K562 (cell line): Measurements from ENCODE around the gene BORCS5. TPM values are rescaled to one million over a fixed set of nuclear protein-coding genes. Genes with fewer than 3 reads are reported as not detected.
"Not testable (repeated sequence)": the region's sequence is repeated elsewhere in the genome, so short reads cannot be mapped to it uniquely, and the experiment has no call there.

Source experiments
- ATAC-seq: fragments of 200-7000 bp; cut with Tn5 transposase; 3 replicates; pipeline ENCODE4 v1.9.1; 2020; ENCODE audit warnings: moderate library complexity
- BruUV-seq: library from RNA; stranded (reverse); fragments of 400-500 nt; replicated peaks from 2 replicates; lab custom pipeline; 2021; lab: Mats Ljungman, UMichigan
- CTCF ChIA-PET: fragments of 300-600 bp; formaldehyde crosslinking; extraction: SDS; loops from one replicate; lab custom pipeline; 2021; ENCODE audit warnings: low intra/inter-chr PET ratio; lab: Yijun Ruan, JAX
- POLR2A ChIA-PET: fragments of 300-600, 350-650 bp; sonication (Branson Sonifier 250); formaldehyde crosslinking; extraction: SDS; loops from one replicate; lab custom pipeline; 2021; ENCODE audit warnings: antibody characterized with exemption, inconsistent platforms; lab: Yijun Ruan, JAX
- DNase-seq, 4 experiments: peaks; one replicate each; pipeline versions ENCODE4 v3.0.0 to v3.0.0-alpha.2; 2011 to 2018; ENCODE audit warnings: low spot score in 3 of 4, mixed read lengths in 3 of 4; ENCODE audit errors: extremely low read depth in 1 of 4
- FAIRE-seq: peaks from 2 replicates; lab custom pipeline; 2011; peaks lifted over from hg19 to GRCh38; lab: Jason Lieb, UNC
- H2AFZ ChIP-seq: 2 replicates; pipeline ENCODE4 v1.6.0; 2011; ENCODE audit warnings: low read depth, low read length, control low read depth, inconsistent platforms
- H3K27ac ChIP-seq: fragments of 200-600 bp; 3 replicates; pipeline ENCODE4 v1.8.0; 2011; ENCODE audit warnings: low read depth, mild to moderate bottlenecking, control low read depth, inconsistent platforms, low read length, moderate library complexity, mixed read lengths; ENCODE audit errors: extremely low read depth
- H3K27me3 ChIP-seq, 2 experiments: fragments of 300-600 bp in 1 of 2; 2 replicates in 1 of 2; 3 replicates in 1 of 2; pipeline versions ENCODE4 v1.6.0 to v1.8.0; 2011; ENCODE audit warnings: inconsistent platforms in 2 of 2, low read length in 2 of 2, mild to moderate bottlenecking in 1 of 2, mixed read lengths in 1 of 2, moderate library complexity in 1 of 2; ENCODE audit not compliant: control insufficient read depth in 2 of 2, insufficient read depth in 2 of 2
- H3K36me3 ChIP-seq: fragments of 300-600 bp; 3 replicates; pipeline ENCODE4 v1.8.0; 2011; ENCODE audit warnings: mild to moderate bottlenecking, low read length, inconsistent platforms; ENCODE audit not compliant: control insufficient read depth, insufficient read depth
- H3K4me1 ChIP-seq, 2 experiments: fragments of 200-600 bp in 1 of 2; replicated peaks in 1 of 2; 2 replicates in 1 of 2; 3 replicates in 1 of 2; pipeline versions ENCODE4 v1.5.1 to v1.8.0; 2011; ENCODE audit warnings: inconsistent platforms in 2 of 2, low read length in 2 of 2, mild to moderate bottlenecking in 1 of 2, mixed read lengths in 1 of 2, moderate library complexity in 1 of 2; ENCODE audit not compliant: control insufficient read depth in 2 of 2, insufficient read depth in 2 of 2
- H3K4me2 ChIP-seq: 2 replicates; pipeline ENCODE4 v1.6.1; 2011; ENCODE audit warnings: low read length, control low read depth, inconsistent platforms, mixed read lengths; ENCODE audit not compliant: insufficient read depth
- H3K4me3 ChIP-seq: fragments of 200-600 bp; sonication (generic), shearing (Covaris generic); 2 replicates; pipeline ENCODE4 v1.5.1; 2016; ENCODE audit warnings: control low read depth, inconsistent platforms
- H3K79me2 ChIP-seq: fragments of 200-600 bp; 3 replicates; pipeline ENCODE4 v1.8.0; 2011; ENCODE audit warnings: low read length, inconsistent platforms; ENCODE audit not compliant: control insufficient read depth, insufficient read depth
- H3K9ac ChIP-seq, 2 experiments: 2 replicates each; pipeline versions ENCODE4 v1.6.0 to v1.6.1; 2011; ENCODE audit warnings: low read depth in 2 of 2, low read length in 2 of 2, control low read depth in 1 of 2, inconsistent platforms in 1 of 2, mild to moderate bottlenecking in 1 of 2, mixed read lengths in 1 of 2; ENCODE audit not compliant: insufficient read depth in 1 of 2
- H3K9me1 ChIP-seq: one replicate; pipeline ENCODE4 v1.6.0; 2011; ENCODE audit warnings: inconsistent platforms, mild to moderate bottlenecking, low read length, moderate library complexity; ENCODE audit not compliant: control insufficient read depth, insufficient read depth
- H3K9me3 ChIP-seq: replicated peaks from 2 replicates; pipeline ENCODE4 v1.5.1; 2011; ENCODE audit warnings: low read depth, low read length, inconsistent platforms; ENCODE audit not compliant: control insufficient read depth, insufficient read depth
- H4K20me1 ChIP-seq: replicated peaks from 2 replicates; pipeline ENCODE4 v1.6.1; 2011; ENCODE audit warnings: low read length, inconsistent platforms, mixed read lengths; ENCODE audit not compliant: control insufficient read depth, insufficient read depth
- GTF2E2 ChIP-seq: fragments of 200-800 bp; sonication (Bioruptor generic); IDR thresholded peaks from 2 replicates; pipeline ENCODE4 v1.6.1; 2016; ENCODE audit warnings: missing genetic modification characterization, missing compliant biosample characterization
- MAFK ChIP-seq: IDR thresholded peaks from 2 replicates; pipeline ENCODE4 v1.6.1; 2011; ENCODE audit warnings: low read length, improper control_type of control experiment
- MBD1 ChIP-seq: fragments of 250-450 bp; sonication (Bioruptor Pico); IDR thresholded peaks from 2 replicates; pipeline ENCODE4 v1.8.0; 2022; ENCODE audit warnings: inconsistent platforms
- MXD1 ChIP-seq: fragments of 250-450 bp; sonication (Bioruptor Pico); IDR thresholded peaks from 2 replicates; pipeline ENCODE4 v1.8.0; 2021; ENCODE audit warnings: borderline replicate concordance, mild to moderate bottlenecking, moderate library complexity; ENCODE audit not compliant: poor library complexity, severe bottlenecking
- NR2F6 ChIP-seq: fragments of 450-650 bp; formaldehyde crosslinking; IDR thresholded peaks from 2 replicates; pipeline ENCODE4 v1.4.0; 2020; ENCODE audit warnings: mild to moderate bottlenecking
- RCOR1 ChIP-seq, 2 experiments: IDR thresholded peaks; 2 replicates each; pipeline ENCODE4 v1.6.1; 2012; ENCODE audit warnings: low read depth in 2 of 2, low read length in 2 of 2, borderline replicate concordance in 1 of 2, improper control_type of control experiment in 1 of 2
- ZNF277 ChIP-seq: fragments of 250-450 bp; sonication (Bioruptor Pico); IDR thresholded peaks from 2 replicates; pipeline ENCODE4 v1.8.0; 2022; ENCODE audit warnings: inconsistent platforms, mild to moderate bottlenecking, moderate library complexity, borderline replicate concordance
- ZNF316 ChIP-seq: fragments of 450-650 bp; IDR thresholded peaks from 2 replicates; pipeline ENCODE4 v1.6.1; 2016
- ZNF511 ChIP-seq: sonication (generic); formaldehyde crosslinking; IDR thresholded peaks from 2 replicates; pipeline ENCODE4 v1.8.0; 2022; ENCODE audit warnings: mild to moderate bottlenecking, missing genetic modification reagents
- ZNF785 ChIP-seq: fragments of 250-450 bp; sonication (Bioruptor Pico); IDR thresholded peaks from 2 replicates; pipeline ENCODE4 v1.4.0; 2020; ENCODE audit warnings: mild to moderate bottlenecking
- WGBS: fragments of 100-300 bp; shearing (Covaris generic); methylation state at CpG from one replicate; pipeline ENCODE4 v1.1.6; 2016; ENCODE audit warnings: low coverage, mixed read lengths; ENCODE audit not compliant: insufficient coverage; ENCODE audit errors: missing lambda C conversion rate; 5-methylcytosine and 5-hydroxymethylcytosine counted together
- in situ Hi-C: fragments of 300-500 bp; cut with MboI; formaldehyde crosslinking; loops from 4 replicates; pipeline ENCODE4 v1.15.0; 2018; ENCODE audit warnings: inconsistent platforms, mixed read lengths
- intact Hi-C: fragments of 100-400 bp; cut with micrococcal nuclease; formaldehyde crosslinking; loops from 2 replicates; pipeline ENCODE4 v1.14.2; 2022
- polyA plus RNA-seq, 8 experiments: library from polyadenylated mRNA; depleted of rRNA in 4 of 8; stranded (reverse) in 5 of 8; unstranded in 3 of 8; fragments of >200 nt; fragmentation: Nextera tagmentation in 2 of 8; fragmentation: Illumina TruSeq in 1 of 8; extraction: Ambion mirVana in 2 of 8; extraction: Trizol in 1 of 8; gene quantifications; 2 replicates each; pipeline versions ENCODE4 v1.2.1 to v1.2.3, GENCODE V29; 2011 to 2014; ENCODE audit warnings: inconsistent platforms in 1 of 8, missing spikeins in 1 of 8
- total RNA-seq, 7 experiments: library from RNA; depleted of rRNA in 6 of 7; stranded (reverse); fragments of >200 nt in 6 of 7; fragmentation: Illumina TruSeq in 2 of 7; extraction: Trizol in 2 of 7; gene quantifications; 2 replicates each; pipeline versions ENCODE4 v1.2.1 to v1.2.3, GENCODE V29; 2011 to 2021; ENCODE audit warnings: low replicate concordance in 1 of 7

The BORCS5 gene
- total and polyA plus RNA-seq, 9 of the 15 experiments (the other 6 are each of a cell fraction or from before 2014, with no cell fraction given), result 0.31 to 12.4 (median 6.6) TPM

- TF ChIP-seq MBD1, result no peak
- TF ChIP-seq GTF2E2, result no peak
- no peak for TF ChIP-seq ZNF277 (CRISPR knock-in tag)
- no peak for TF ChIP-seq MAFK
- no peak for TF ChIP-seq RCOR1 (IDR thresholded peaks at IDR 0.05; ENCODE audit: borderline replicate concordance in 1 of 2, low read depth in 2 of 2, low read length in 2 of 2)
- TF ChIP-seq MXD1 (CRISPR knock-in tag), result no peak
- TF ChIP-seq NR2F6 (CRISPR knock-in tag), result no peak
- TF ChIP-seq ZNF316, result no peak
- TF ChIP-seq ZNF785 (CRISPR knock-in tag), result no peak
- TF ChIP-seq ZNF511 (CRISPR knock-in tag), result no peak
- TF ChIP-seq, all 486 proteins: peak for 0
Observed at GRCh38 chr12:12415886-12416285, 59.0 kb downstream of the BORCS5 start (continued).

- H3K27ac ChIP-seq, CTCF ChIA-PET, intact Hi-C loops, H3K4me1 ChIP-seq, ATAC-seq, in situ Hi-C loops, H2AFZ ChIP-seq, H3K27me3 ChIP-seq, BruUV-seq, H3K36me3 ChIP-seq, H3K9me3 ChIP-seq, H3K9ac ChIP-seq, H3K4me3 ChIP-seq, FAIRE-seq, DNase-seq, POLR2A ChIA-PET, H3K9me1 ChIP-seq, H3K79me2 ChIP-seq, H3K4me2 ChIP-seq, H4K20me1 ChIP-seq: not testable (repeated sequence)
- WGBS, result 100% methylated on average over 3 of the region's 3 CpGs
Observed at GRCh38 chr12:12419165-12419564, 62.3 kb downstream of the BORCS5 start.
